ENCODE measurements around the gene FCF1. TPM values are rescaled to one million over a fixed set of nuclear protein-coding genes. Genes with fewer than 3 reads are reported as not detected.

Gene FCF1
- total RNA-seq, 3 donors from 2014 or later: 87.9 to 93.6 (median 91.0) TPM

- no peak for ATAC-seq
- DNase-seq: no peak
- Mint-ChIP-seq H3K9me3 (no peaks in the 10 kb centered on the region), H3K36me3 (ENCODE audit: insufficient read depth) (peaks cover 21% of the 10 kb centered on the region), H3K4me3 (peak overlapping the region; percentile 95), H3K27me3 (ENCODE audit: low read depth) (no peaks in the 10 kb centered on the region), H3K4me1 (ENCODE audit: low read depth) (peaks cover 58% of the 10 kb centered on the region)
Observed at GRCh38 chr14:74765721-74766120, 52.8 kb downstream of the FCF1 start.

- Mint-ChIP-seq H3K36me3 (ENCODE audit: insufficient read depth) (peaks cover 22% of the 10 kb centered on the region), H3K4me3 (no peak overlapping the region), H3K9me3 (no peaks in the 10 kb centered on the region), H3K4me1 (ENCODE audit: low read depth) (peaks cover 49% of the 10 kb centered on the region), H3K27me3 (ENCODE audit: low read depth) (no peaks in the 10 kb centered on the region)
- no peak for ATAC-seq
- no peak for DNase-seq
Observed at GRCh38 chr14:74771399-74771798, 58.5 kb downstream of the FCF1 start.

- no peak overlapping the region for H3K4me3 Mint-ChIP-seq
- H3K27me3 Mint-ChIP-seq (ENCODE audit: low read depth): no peaks in the 10 kb centered on the region
- ATAC-seq: no peak
- peaks cover 35% of the 10 kb centered on the region for H3K36me3 Mint-ChIP-seq (ENCODE audit: insufficient read depth)
- no peaks in the 10 kb centered on the region for H3K9me3 Mint-ChIP-seq
- H3K4me1 Mint-ChIP-seq (ENCODE audit: low read depth): peaks cover 16% of the 10 kb centered on the region
- no peak for DNase-seq
Observed at GRCh38 chr14:74784634-74785033, 71.7 kb downstream of the FCF1 start.

GRCh38 chr14:74785056-74785613, 72.2 kb downstream of the FCF1 start:
- no peaks in the 10 kb centered on the region for H3K9me3 Mint-ChIP-seq
- DNase-seq: no peak
- H3K4me1 Mint-ChIP-seq (ENCODE audit: low read depth): peaks cover 16% of the 10 kb centered on the region
- no peak overlapping the region for H3K4me3 Mint-ChIP-seq
- no peaks in the 10 kb centered on the region for H3K27me3 Mint-ChIP-seq (ENCODE audit: low read depth)
- ATAC-seq: no peak
- peaks cover 35% of the 10 kb centered on the region for H3K36me3 Mint-ChIP-seq (ENCODE audit: insufficient read depth)

- Mint-ChIP-seq H3K4me3 (no peak overlapping the region), H3K4me1 (ENCODE audit: low read depth) (peaks cover 20% of the 10 kb centered on the region), H3K36me3 (ENCODE audit: insufficient read depth) (peaks cover 29% of the 10 kb centered on the region), H3K27me3 (ENCODE audit: low read depth) (no peaks in the 10 kb centered on the region), H3K9me3 (peaks cover 3% of the 10 kb centered on the region)
- ATAC-seq (no peak), DNase-seq (no peak)
Observed at GRCh38 chr14:74786796-74787315, 73.9 kb downstream of the FCF1 start.

Other genes starting within 250 kb of the FCF1 start
- 10 to 100 TPM in 2 of 3 donors, 1 to 10 TPM in 1; 10.0 to 11.7 (median 11.1) TPM for gene NPC2, start 219.8 kb upstream of the FCF1 start, total RNA-seq
- gene ISCA2, start 219.4 kb upstream of the FCF1 start, total RNA-seq: 10 to 100 TPM; 25.9 to 28.6 (median 28.0) TPM
- under 1 TPM; 0.21 to 0.35 (median 0.30) TPM for gene LTBP2, start 100.9 kb upstream of the FCF1 start, total RNA-seq
- 10 to 100 TPM; 31.1 to 38.0 (median 32.5) TPM for gene AREL1, start 64 bp upstream of the FCF1 start, total RNA-seq
- 10 to 100 TPM; 45.8 to 49.6 (median 47.4) TPM for gene YLPM1, start 50.2 kb downstream of the FCF1 start, total RNA-seq
- gene PROX2, start 163.0 kb downstream of the FCF1 start, total RNA-seq: under 1 TPM in 2 of 3 donors, not detected in 1; 0.13 to 0.35 TPM
- 100 to 1,000 TPM; 104 to 107 (median 106) TPM for gene DLST, start 168.8 kb downstream of the FCF1 start, total RNA-seq
- gene RPS6KL1, start 210.1 kb downstream of the FCF1 start, total RNA-seq: 10 to 100 TPM; 13.2 to 20.7 (median 17.3) TPM
- gene PGF, start 242.5 kb downstream of the FCF1 start, total RNA-seq: under 1 TPM; 0.18 to 0.38 (median 0.18) TPM

Data from activated T-cell treated with anti-CD3 and anti-CD28 coated beads, Interleukin-2, amount 50 U/mL, for 4 hours (primary cell).